NCI-H69 (cell line): Measurements from ENCODE around the gene ANO3.
A peak's percentile ranks its signal among the peaks of the same experiment; 100 is the strongest.
"Not testable (repeated sequence)": the region's sequence is repeated elsewhere in the genome, so short reads cannot be mapped to it uniquely, and the experiment has no call there.

Experiments
- DNase-seq: peaks from one replicate; lab custom pipeline; 2025; lab: John Stamatoyannopoulos, UW

The ANO3 gene

GRCh38 chr11:26575946-26576345, 244.0 kb downstream of the ANO3 start:
- DNase-seq: peak; percentile 13

- DNase-seq: peak; percentile 24
Observed at GRCh38 chr11:26578998-26579661, 247.2 kb downstream of the ANO3 start.

GRCh38 chr11:26579683-26580082, 247.8 kb downstream of the ANO3 start:
- DNase-seq: no peak

GRCh38 chr11:26580929-26581328, 249.0 kb downstream of the ANO3 start:
- no peak for DNase-seq

GRCh38 chr11:26583550-26583949, 251.6 kb downstream of the ANO3 start:
- peak; percentile 12 for DNase-seq

GRCh38 chr11:26584818-26585217, 252.9 kb downstream of the ANO3 start:
- DNase-seq: peak; percentile 69

GRCh38 chr11:26587073-26587472, 255.1 kb downstream of the ANO3 start:
- DNase-seq: no peak

- no peak for DNase-seq
Observed at GRCh38 chr11:26593691-26594090, 261.8 kb downstream of the ANO3 start.

- peak; percentile 80 for DNase-seq
Observed at GRCh38 chr11:26595207-26595865, 263.4 kb downstream of the ANO3 start.

GRCh38 chr11:26597049-26597689, 265.2 kb downstream of the ANO3 start:
- DNase-seq: not testable (repeated sequence)

- no peak for DNase-seq
Observed at GRCh38 chr11:26597899-26598298, 266.0 kb downstream of the ANO3 start.

GRCh38 chr11:26599425-26599824, 267.5 kb downstream of the ANO3 start:
- peak; percentile 67 for DNase-seq

- peak; percentile 30 for DNase-seq
Observed at GRCh38 chr11:26599876-26600434, 268.0 kb downstream of the ANO3 start.

- no peak for DNase-seq
Observed at GRCh38 chr11:26607725-26608506, 276.0 kb downstream of the ANO3 start.

- no peak for DNase-seq
Observed at GRCh38 chr11:26608507-26609146, 276.7 kb downstream of the ANO3 start.

- DNase-seq: no peak
Observed at GRCh38 chr11:26613759-26614158, 281.8 kb downstream of the ANO3 start.

GRCh38 chr11:26618441-26618840, 286.5 kb downstream of the ANO3 start:
- DNase-seq: peak; percentile 62

- peak; percentile 87 for DNase-seq
Observed at GRCh38 chr11:26620282-26621045, 288.5 kb downstream of the ANO3 start.

GRCh38 chr11:26621132-26621531, 289.2 kb downstream of the ANO3 start:
- peak; percentile 36 for DNase-seq

GRCh38 chr11:26622181-26622580, 290.3 kb downstream of the ANO3 start:
- peak; percentile 77 for DNase-seq
